Tibial nerve (tissue), 3 donors: ENCODE measurements around the gene HPRT1.

Source experiments
- POLR2A ChIP-seq, 2 donors: fragments of 450-650 bp; IDR thresholded peaks; one replicate each; pipeline ENCODE4 v1.6.1; 2017; ENCODE audit warnings: antibody characterized with exemption in 2 of 2, mild to moderate bottlenecking in 2 of 2, moderate library complexity in 2 of 2
- TF ChIP-seq, protein P1 (sequence below), 5 experiments: fragments of 200-600 bp in 3 of 5; fragments of 450-650 bp in 2 of 5; sonication (generic) in 3 of 5; IDR thresholded peaks; one replicate each; pipeline ENCODE4 v1.5.1; 2016 to 2019; ENCODE audit warnings: antibody characterized with exemption in 5 of 5, mild to moderate bottlenecking in 3 of 5, moderate library complexity in 2 of 5

DNA sequence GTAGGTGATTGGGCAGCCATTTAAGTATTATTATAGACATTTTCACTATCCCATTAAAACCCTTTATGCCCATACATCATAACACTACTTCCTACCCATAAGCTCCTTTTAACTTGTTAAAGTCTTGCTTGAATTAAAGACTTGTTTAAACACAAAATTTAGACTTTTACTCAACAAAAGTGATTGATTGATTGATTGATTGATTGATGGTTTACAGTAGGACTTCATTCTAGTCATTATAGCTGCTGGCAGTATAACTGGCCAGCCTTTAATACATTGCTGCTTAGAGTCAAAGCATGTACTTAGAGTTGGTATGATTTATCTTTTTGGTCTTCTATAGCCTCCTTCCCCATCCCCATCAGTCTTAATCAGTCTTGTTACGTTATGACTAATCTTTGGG is 16.3 kb downstream of the HPRT1 start:
- TF ChIP-seq, protein P1, sequence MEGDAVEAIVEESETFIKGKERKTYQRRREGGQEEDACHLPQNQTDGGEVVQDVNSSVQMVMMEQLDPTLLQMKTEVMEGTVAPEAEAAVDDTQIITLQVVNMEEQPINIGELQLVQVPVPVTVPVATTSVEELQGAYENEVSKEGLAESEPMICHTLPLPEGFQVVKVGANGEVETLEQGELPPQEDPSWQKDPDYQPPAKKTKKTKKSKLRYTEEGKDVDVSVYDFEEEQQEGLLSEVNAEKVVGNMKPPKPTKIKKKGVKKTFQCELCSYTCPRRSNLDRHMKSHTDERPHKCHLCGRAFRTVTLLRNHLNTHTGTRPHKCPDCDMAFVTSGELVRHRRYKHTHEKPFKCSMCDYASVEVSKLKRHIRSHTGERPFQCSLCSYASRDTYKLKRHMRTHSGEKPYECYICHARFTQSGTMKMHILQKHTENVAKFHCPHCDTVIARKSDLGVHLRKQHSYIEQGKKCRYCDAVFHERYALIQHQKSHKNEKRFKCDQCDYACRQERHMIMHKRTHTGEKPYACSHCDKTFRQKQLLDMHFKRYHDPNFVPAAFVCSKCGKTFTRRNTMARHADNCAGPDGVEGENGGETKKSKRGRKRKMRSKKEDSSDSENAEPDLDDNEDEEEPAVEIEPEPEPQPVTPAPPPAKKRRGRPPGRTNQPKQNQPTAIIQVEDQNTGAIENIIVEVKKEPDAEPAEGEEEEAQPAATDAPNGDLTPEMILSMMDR (IDR thresholded peaks at IDR 0.05), result no peak
- TF ChIP-seq POLR2A (IDR thresholded peaks at IDR 0.05), result no peak
